Hepatic stellate cell (primary cell): ENCODE measurements around the gene OPCML.

Source experiments
- DNase-seq: peaks from one replicate; pipeline ENCODE4 v3.0.0; 2011; ENCODE audit warnings: low spot score

Gene OPCML

DNA sequence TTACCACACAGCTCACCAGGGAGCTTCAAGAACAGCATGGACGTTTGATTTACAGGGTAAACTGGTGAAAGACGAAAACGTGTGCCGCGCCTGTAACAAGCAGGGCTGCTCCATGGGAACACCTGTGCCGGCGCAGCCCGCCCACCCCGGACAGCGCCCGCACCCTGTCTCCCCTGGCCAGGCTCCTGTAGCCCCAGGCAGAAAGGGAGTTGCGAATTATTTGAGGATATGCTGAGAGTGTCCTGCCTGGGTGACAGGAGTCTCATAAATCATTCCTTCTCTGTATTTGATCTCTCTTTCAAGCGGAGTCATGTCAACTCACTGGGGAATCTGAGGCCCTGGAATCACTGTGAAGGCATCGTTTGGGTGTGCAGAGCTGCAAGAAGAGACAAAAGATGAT, 804.3 kb downstream of the OPCML start:
- no peak for DNase-seq

DNA sequence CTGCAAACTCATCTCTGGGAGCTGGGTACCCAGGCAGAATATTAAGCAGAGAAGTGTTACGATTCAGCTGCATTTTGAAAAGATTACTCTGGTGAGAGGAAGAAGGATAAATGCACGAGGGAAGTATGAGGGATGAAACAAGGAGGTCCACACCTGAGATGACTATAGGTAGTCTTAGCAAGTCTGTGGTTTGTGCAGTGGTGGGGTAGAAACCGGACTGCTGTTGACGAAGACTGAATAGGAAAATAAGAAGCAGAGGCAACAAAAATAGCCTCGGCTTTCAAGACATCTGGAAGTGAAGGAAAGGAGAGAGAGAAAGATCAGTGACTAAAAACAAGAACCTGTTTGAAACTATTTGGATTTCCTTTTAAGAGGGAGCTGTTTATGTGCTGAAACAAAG, 810.8 kb downstream of the OPCML start:
- no peak for DNase-seq

GRCh38 chr11:132719684-132720083, 812.6 kb downstream of the OPCML start:
- no peak for DNase-seq

DNA sequence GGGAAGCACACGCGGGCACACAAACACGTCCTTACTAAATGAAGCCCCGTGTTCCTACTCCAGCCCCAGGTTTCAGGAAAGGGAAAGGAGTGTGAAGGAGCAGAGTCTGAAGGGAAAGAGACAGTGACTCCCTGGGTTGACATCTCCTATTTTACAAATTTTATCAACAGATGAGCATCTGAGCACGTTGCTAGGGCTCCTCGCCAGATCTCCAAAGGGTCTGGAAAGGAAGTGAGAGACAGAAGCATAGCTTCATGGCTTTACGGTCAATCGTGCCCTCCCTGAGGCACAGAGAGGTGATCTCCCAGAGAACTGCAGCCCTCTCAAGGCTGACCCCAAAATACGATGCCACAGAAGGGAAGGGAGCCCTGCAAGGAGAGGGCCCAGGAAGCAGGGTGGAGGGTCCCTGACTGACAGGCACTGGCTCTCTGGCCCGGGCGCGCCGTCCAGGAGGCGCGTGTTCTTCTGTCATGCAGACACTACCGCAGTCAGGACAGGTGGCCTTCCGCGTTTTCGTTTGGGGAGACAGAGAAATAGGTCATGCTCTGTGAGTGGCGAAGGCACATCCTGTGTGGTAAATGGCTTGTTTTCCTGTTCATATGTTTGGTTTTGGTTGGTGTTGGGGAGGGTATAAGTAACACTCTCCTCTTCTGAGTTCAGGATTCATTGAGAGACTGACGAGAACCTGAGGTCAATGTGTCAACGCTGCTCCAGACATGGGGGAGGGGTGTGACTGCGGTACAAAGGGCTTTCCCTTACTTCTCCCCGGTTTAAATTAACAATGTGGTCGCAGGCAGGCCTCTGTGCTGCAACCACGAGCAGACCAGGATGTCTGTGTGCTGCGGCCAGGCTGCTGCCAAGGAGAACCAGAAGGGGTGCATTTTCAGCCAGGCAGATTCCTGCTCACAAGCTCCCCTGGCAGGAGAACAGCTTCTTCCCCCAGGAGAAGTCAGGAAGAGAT, 813.3 kb downstream of the OPCML start:
- DNase-seq: no peak

- DNase-seq: no peak
Observed at GRCh38 chr11:132717824-132718223, 814.5 kb downstream of the OPCML start.

DNA sequence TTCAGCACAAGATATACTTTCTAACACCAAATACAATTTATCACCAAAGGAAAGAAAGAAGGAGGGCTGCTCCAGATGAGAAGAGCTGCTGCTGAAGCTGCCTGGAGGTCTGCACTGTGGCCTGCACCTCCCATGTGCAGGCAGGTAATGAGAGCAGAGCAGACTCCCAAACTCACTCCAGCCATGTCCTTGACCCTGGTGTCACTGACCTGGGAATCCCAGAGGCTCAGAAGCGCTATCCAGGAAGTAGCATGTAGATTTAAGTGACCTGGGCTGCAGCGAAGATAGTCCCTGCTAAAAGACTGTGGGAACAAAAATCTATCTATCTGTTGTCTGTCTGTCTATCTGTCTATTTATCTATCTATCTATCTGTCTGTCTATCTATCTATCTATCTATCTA, 816.3 kb downstream of the OPCML start:
- DNase-seq: no peak

DNA sequence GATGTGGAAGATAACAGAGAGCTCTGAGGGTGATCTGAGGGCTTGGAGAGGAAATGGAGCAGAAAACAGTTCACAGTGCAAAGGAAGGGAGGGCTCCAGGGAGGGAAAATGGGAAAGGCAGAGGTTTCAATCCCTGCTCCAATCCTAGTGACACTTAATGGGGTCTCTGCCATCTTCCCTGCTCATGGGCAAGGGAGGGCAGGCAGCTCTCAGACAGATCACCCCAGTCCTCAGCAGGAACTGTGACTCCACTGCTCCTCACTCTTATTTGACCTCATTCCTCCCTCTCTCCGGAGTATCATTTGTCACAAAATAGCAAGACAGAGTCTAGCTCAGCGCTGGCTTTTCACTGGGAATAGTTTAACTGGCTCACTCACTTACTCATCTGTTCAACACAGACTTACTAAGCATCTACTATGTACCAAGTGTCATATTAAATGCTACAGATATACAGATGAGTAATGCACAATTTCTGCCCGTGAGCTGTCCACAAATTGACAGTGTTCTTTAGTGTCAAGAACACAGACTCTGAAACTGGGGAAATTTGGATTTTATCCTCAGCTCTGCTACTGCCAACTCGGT, 817.4 kb downstream of the OPCML start:
- DNase-seq: no peak

DNA sequence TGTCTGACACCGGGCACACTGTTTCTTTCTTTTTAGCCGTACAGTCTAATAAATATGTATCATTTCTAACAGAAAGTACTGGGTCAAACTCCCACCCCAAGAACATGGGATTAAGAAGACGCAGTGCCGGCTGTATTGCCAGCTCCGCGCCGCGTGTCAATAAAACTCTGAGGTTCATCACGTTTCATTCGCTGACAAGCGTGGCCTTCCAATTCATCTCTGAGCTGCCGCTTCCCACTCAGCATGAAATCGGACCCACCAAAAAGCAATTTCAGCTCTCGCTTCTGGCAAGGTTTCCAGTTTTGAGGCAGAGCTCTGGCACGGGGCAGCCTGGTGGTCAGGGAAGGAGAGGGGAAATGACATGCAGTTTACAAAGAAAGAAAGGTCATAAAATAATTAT, 819.8 kb downstream of the OPCML start:
- no peak for DNase-seq

GRCh38 chr11:132704781-132705375, 827.4 kb downstream of the OPCML start:
- no peak for DNase-seq

- DNase-seq: no peak
Observed at GRCh38 chr11:132692891-132693290, 839.4 kb downstream of the OPCML start.

- DNase-seq: no peak
Observed at GRCh38 chr11:132691848-132692550, 840.3 kb downstream of the OPCML start.

- no peak for DNase-seq
Observed at GRCh38 chr11:132686886-132687285, 845.4 kb downstream of the OPCML start.

DNA sequence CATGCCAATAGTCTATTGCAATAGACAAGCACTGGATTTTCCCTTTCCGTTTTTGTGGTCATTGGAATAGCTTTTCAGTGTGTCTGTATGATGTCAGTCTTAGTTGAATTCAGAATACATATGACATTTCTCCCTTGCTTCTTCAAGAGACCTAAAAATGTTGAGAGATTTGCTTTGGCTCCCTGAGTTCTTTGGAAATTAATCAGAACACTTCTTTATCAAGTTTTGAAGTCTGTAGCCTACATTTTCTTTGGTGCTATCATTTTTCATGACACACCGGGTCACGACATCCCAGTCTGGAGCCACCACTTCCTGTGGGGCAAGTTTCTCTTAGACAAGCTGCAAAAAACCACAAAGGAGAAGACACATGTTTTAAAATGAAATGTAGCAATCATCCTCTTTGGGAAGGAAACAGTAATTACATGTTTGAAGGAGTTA, 847.1 kb downstream of the OPCML start:
- peak; percentile 38 for DNase-seq

- no peak for DNase-seq
Observed at GRCh38 chr11:132683602-132684001, 848.7 kb downstream of the OPCML start.

DNA sequence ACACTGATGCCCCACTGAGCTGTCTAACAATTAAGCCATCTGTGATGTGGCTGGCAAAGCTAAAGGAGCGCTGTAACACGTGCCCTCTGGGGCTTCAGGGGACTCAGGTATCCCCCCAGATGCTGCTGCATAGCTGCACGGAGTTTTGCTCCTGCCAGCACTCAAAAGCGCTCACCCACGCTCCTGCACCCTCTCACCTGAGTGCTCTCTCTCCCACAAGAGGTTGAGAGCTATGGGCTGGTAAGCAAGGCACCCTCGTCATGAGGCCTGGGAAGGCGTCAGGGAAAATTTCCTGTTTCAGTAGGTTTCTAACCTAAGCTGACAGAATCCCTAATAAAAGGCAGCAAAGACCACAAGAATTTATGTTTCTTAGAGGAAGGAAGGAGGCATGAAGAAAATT, 850.3 kb downstream of the OPCML start:
- no peak for DNase-seq

GRCh38 chr11:132680584-132680983, 851.7 kb downstream of the OPCML start:
- DNase-seq: no peak

DNA sequence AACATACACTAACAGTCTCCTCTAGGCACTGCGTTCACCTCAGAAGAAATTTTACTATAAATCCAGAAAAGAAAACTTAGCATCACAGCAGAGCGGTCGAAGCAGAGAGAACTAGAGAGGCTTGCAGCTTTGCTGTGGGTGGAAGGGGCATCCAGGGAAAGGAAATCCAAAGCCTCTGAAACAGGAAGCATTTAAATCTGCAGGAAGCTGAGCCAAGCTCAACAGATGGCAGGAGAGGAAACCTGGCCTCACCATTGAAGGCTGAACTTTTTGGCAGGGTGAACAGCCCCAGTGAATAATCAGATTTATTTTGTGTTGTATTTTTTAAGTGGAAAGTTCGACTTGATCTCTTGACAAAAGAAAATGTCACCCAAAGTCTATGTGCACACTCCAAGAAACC, 858.1 kb downstream of the OPCML start:
- no peak for DNase-seq

- no peak for DNase-seq
Observed at GRCh38 chr11:132671851-132672370, 860.4 kb downstream of the OPCML start.

GRCh38 chr11:132670921-132671675, 861.2 kb downstream of the OPCML start:
- DNase-seq: no peak

DNA sequence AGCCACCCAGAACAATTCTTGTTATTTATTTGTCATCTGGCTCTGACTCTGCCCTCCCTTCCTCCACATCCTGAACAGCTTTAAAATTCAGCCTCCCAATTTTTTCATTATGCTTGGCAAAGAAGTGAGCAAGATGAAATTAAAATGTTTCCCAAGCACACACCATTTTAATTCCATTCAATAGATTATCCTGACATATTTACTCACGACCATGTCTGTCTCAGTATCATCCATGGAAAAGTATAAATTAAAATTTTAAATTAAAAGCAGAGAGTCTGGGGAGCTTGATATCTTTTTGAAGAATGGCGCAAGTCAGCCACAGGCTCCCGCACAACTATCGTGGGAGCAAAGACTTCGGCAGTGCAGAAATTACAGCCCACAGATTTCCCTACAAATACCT, 862.4 kb downstream of the OPCML start:
- DNase-seq: no peak

GRCh38 chr11:132665205-132665604, 867.1 kb downstream of the OPCML start:
- DNase-seq: no peak

DNA sequence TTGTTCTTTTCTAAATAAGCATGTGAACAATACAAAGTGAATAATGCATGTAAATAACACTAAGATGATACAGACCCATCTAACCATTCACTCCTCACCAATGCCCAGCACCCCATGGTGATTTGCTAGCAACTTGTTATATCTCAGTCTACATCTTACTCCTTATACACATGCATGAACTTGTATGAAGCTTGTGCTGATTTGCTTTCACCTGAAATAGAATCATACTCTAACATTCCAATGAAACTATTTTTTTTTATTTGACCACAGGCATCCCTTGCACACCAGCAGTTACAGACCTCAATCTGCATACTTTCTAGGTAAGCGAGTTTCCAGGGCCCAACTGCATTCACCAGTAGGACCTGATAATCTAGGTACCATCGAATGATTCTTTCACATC, 873.6 kb downstream of the OPCML start:
- DNase-seq: no peak
